ENCODE data around the gene FIBCD1. TPM values are rescaled to one million over a fixed set of nuclear protein-coding genes. Genes with fewer than 3 reads are reported as not detected.

FIBCD1 gene
- total RNA-seq, 1 experiment from 2014 or later: not detected

GRCh38 chr9:130888146-130888885 lies 50.7 kb downstream of the FIBCD1 start:
- no peaks in the 10 kb centered on the region for H3K9me3 ChIP-seq
- H3K36me3 ChIP-seq: peaks cover 84% of the 10 kb centered on the region
- DNase-seq: no peak
- no peak overlapping the region for H3K4me3 ChIP-seq
- H3K27me3 ChIP-seq: no peaks in the 10 kb centered on the region

- Histone ChIP-seq H3K9me3 (no peaks in the 10 kb centered on the region), H3K4me3 (no peak overlapping the region), H3K27me3 (no peaks in the 10 kb centered on the region), H3K36me3 (peaks cover 77% of the 10 kb centered on the region)
- no peak for DNase-seq
These were observed 51.4 kb downstream of the FIBCD1 start for GRCh38 chr9:130887494-130888144.

GRCh38 chr9:130886981-130887380 lies 52.1 kb downstream of the FIBCD1 start:
- DNase-seq: no peak

GRCh38 chr9:130885484-130886375 lies 53.3 kb downstream of the FIBCD1 start:
- Histone ChIP-seq H3K27me3 (no peaks in the 10 kb centered on the region), H3K9me3 (no peaks in the 10 kb centered on the region), H3K4me3 (no peak overlapping the region), H3K36me3 (peaks cover 82% of the 10 kb centered on the region)
- DNase-seq: no peak

More at GRCh38 chr9:130886981-130887380, 52.1 kb downstream of the FIBCD1 start:
- no peak overlapping the region for H3K4me3 ChIP-seq
- peaks cover 76% of the 10 kb centered on the region for H3K36me3 ChIP-seq
- H3K27me3 ChIP-seq: no peaks in the 10 kb centered on the region
- no peaks in the 10 kb centered on the region for H3K9me3 ChIP-seq

GRCh38 chr9:130884542-130885483 lies 54.2 kb downstream of the FIBCD1 start:
- Histone ChIP-seq H3K27me3 (no peaks in the 10 kb centered on the region), H3K36me3 (peaks cover 82% of the 10 kb centered on the region), H3K9me3 (no peaks in the 10 kb centered on the region), H3K4me3 (no peak overlapping the region)
- no peak for DNase-seq

- Histone ChIP-seq H3K9me3 (no peaks in the 10 kb centered on the region), H3K36me3 (peaks cover 84% of the 10 kb centered on the region), H3K27me3 (no peaks in the 10 kb centered on the region), H3K4me3 (no peak overlapping the region)
- DNase-seq: no peak
These were observed 54.9 kb downstream of the FIBCD1 start for GRCh38 chr9:130884111-130884531.

- H3K9me3 ChIP-seq: no peaks in the 10 kb centered on the region
- H3K36me3 ChIP-seq: peaks cover 82% of the 10 kb centered on the region
- H3K27me3 ChIP-seq: no peaks in the 10 kb centered on the region
- no peak for DNase-seq
- no peak overlapping the region for H3K4me3 ChIP-seq
These were observed 55.6 kb downstream of the FIBCD1 start for GRCh38 chr9:130883479-130883878.

GRCh38 chr9:130882696-130883225 lies 56.3 kb downstream of the FIBCD1 start:
- no peaks in the 10 kb centered on the region for H3K9me3 ChIP-seq
- H3K27me3 ChIP-seq: no peaks in the 10 kb centered on the region
- DNase-seq: no peak
- H3K4me3 ChIP-seq: no peak overlapping the region
- peaks cover 84% of the 10 kb centered on the region for H3K36me3 ChIP-seq

- H3K36me3 ChIP-seq: peaks cover 75% of the 10 kb centered on the region
- no peaks in the 10 kb centered on the region for H3K27me3 ChIP-seq
- no peak overlapping the region for H3K4me3 ChIP-seq
These were observed 57.5 kb downstream of the FIBCD1 start for GRCh38 chr9:130881516-130881915.

GRCh38 chr9:130880599-130881220 lies 58.3 kb downstream of the FIBCD1 start:
- no peak for DNase-seq
- no peaks in the 10 kb centered on the region for H3K9me3 ChIP-seq
- no peak overlapping the region for H3K4me3 ChIP-seq
- H3K27me3 ChIP-seq: no peaks in the 10 kb centered on the region
- H3K36me3 ChIP-seq: peaks cover 69% of the 10 kb centered on the region

More at GRCh38 chr9:130881516-130881915, 57.5 kb downstream of the FIBCD1 start:
- DNase-seq: no peak
- H3K9me3 ChIP-seq: no peaks in the 10 kb centered on the region

- no peak overlapping the region for H3K4me3 ChIP-seq
- H3K9me3 ChIP-seq: no peaks in the 10 kb centered on the region
- no peaks in the 10 kb centered on the region for H3K27me3 ChIP-seq
- DNase-seq: no peak
- H3K36me3 ChIP-seq: peaks cover 69% of the 10 kb centered on the region
These were observed 59.1 kb downstream of the FIBCD1 start for GRCh38 chr9:130879863-130880411.

GRCh38 chr9:130878295-130878694 lies 60.8 kb downstream of the FIBCD1 start:
- no peak for DNase-seq
- H3K36me3 ChIP-seq: peaks cover 73% of the 10 kb centered on the region
- H3K27me3 ChIP-seq: no peaks in the 10 kb centered on the region
- H3K4me3 ChIP-seq: no peak overlapping the region
- H3K9me3 ChIP-seq: no peaks in the 10 kb centered on the region

GRCh38 chr9:130877300-130877699 lies 61.7 kb downstream of the FIBCD1 start:
- peaks cover 80% of the 10 kb centered on the region for H3K36me3 ChIP-seq
- H3K4me3 ChIP-seq: no peak overlapping the region
- H3K9me3 ChIP-seq: no peaks in the 10 kb centered on the region
- no peaks in the 10 kb centered on the region for H3K27me3 ChIP-seq
- DNase-seq: no peak

GRCh38 chr9:130874783-130875182 lies 64.3 kb downstream of the FIBCD1 start:
- Histone ChIP-seq H3K27me3 (no peaks in the 10 kb centered on the region), H3K9me3 (no peaks in the 10 kb centered on the region), H3K36me3 (peaks cover 80% of the 10 kb centered on the region), H3K4me3 (no peak overlapping the region)
- DNase-seq: no peak

GRCh38 chr9:130873966-130874365 lies 65.1 kb downstream of the FIBCD1 start:
- Histone ChIP-seq H3K9me3 (no peaks in the 10 kb centered on the region), H3K36me3 (peaks cover 80% of the 10 kb centered on the region), H3K4me3 (no peak overlapping the region), H3K27me3 (no peaks in the 10 kb centered on the region)
- DNase-seq: no peak
